ENCODE measurements around the gene DMD.
"Not testable (repeated sequence)": the region's sequence is repeated elsewhere in the genome, so short reads cannot be mapped to it uniquely, and the experiment has no call there.

DMD gene

DNA sequence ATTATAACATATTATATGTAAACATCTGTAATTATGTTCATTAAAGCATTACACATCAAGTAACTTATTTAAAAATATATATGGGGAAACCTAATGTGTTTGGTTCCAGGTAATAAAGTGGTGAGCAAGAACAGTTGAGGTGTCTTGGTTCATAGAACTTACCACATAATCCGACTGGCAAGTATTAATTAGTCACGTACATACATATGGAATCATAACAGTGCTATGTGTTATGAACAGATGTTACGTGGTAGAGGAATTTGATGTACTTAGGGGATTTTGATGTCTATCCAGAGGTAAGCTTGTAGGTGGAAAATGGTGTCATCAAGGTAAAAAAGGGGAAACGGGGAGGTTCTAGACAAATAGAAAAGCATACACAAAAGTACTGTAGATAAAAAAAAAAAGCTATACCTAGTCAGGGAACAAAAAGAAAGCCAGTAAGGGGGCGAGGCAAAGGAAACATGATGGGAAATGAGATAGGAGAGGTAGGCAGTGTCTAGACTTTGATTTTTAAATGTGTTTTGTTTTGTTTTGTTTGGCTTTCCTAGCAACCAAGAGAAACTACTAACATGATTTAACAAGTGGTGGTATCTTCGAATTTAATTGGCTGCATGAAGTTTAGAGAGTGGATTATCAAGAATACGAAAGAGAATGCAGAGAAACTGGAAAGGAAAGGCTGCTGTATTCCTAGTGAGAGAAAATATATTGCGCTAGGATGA, 12.6 kb downstream of the DMD start:
- TF ChIP-seq CTCF (IDR thresholded peaks at IDR 0.05; ENCODE audit: low read depth, low read length) = no peak
- H3K4me3 ChIP-seq (ENCODE audit: low read depth, low read length) = no peak overlapping the region

GRCh38 chrX:33195698-33196097, 15.7 kb downstream of the DMD start:
- no peak overlapping the region for H3K4me3 ChIP-seq (ENCODE audit: low read depth, low read length)
- TF ChIP-seq CTCF (IDR thresholded peaks at IDR 0.05; ENCODE audit: low read depth, low read length) = no peak

DNA sequence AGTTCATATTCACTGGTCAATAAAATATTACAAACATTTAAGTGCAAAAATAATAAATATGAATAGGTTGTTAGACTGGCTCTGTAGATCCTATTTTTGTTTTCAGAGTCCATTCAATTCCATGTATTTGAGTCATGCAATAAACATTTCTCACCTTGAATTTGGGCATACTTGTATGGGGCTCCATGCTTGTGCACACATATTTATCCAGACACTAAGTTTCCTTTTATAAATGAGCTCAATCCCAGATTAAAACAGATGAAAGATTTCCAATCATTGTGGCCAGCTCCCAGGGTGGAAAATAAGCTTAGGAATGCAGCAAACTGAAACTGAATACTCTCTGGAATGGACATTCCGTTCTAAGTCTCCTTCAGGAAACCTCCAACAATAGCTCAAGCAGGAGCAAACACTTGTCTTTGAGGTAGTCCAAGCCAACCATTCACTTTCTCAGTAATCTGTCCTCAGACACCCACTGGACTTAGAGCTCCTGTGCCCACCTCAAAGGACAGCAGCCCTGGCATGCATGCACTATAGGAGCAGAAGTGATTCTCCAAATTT, 16.4 kb downstream of the DMD start:
- no peak overlapping the region for H3K4me3 ChIP-seq (ENCODE audit: low read depth, low read length)
- TF ChIP-seq CTCF (IDR thresholded peaks at IDR 0.05; ENCODE audit: low read depth, low read length) = no peak

DNA sequence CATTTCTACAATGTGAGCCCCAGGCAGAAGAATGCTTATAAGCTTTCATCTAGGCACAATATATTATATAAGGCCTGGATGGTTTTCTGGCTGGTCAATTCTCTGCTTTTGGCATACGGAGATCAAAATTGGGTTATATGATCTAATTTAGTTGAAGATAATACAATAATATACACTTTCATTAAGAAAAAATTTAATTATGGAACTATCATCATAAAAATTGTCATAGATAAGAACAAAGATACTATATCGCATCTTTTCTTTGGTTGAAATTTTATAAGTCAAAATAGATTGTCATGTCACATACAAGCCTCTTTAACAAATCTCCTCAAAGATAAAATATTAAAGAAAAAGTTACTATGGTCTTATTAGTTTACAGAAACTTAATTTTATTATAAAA, 17.1 kb downstream of the DMD start:
- TF ChIP-seq CTCF (IDR thresholded peaks at IDR 0.05; ENCODE audit: low read depth, low read length) = no peak
- no peak overlapping the region for H3K4me3 ChIP-seq (ENCODE audit: low read depth, low read length)

- no peak overlapping the region for H3K4me3 ChIP-seq (ENCODE audit: low read depth, low read length)
- no peak for TF ChIP-seq CTCF (IDR thresholded peaks at IDR 0.05; ENCODE audit: low read depth, low read length)
Observed at GRCh38 chrX:33190016-33190415, 21.3 kb downstream of the DMD start.

GRCh38 chrX:33188881-33189280, 22.5 kb downstream of the DMD start:
- no peak for TF ChIP-seq CTCF (IDR thresholded peaks at IDR 0.05; ENCODE audit: low read depth, low read length)
- H3K4me3 ChIP-seq (ENCODE audit: low read depth, low read length) = no peak overlapping the region

- H3K4me3 ChIP-seq (ENCODE audit: low read depth, low read length) = no peak overlapping the region
- no peak for TF ChIP-seq CTCF (IDR thresholded peaks at IDR 0.05; ENCODE audit: low read depth, low read length)
Observed at GRCh38 chrX:33188286-33188685, 23.1 kb downstream of the DMD start.

DNA sequence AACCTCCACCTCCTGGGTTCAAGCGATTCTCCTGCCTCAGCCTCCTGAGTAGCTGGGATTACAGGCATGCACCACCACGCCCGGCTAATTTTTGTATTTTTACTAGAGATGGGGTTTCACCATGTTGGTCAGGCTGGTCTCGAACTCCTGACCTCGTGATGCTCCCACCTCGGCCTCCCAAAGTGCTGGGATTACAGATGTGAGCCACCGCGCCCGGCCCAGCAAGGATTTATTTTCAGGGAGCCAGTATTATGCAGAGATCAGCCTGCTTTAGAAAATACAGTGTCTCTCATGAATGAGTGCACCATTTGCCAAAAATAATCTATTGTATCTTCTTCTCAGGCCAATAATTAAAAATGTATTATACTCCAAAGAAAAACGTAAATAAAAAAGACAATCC, 26.5 kb downstream of the DMD start:
- not testable (repeated sequence) for H3K4me3 ChIP-seq (ENCODE audit: low read depth, low read length)

Measured in WI38 (cell line).